HG03175 (cell line): Measurements from ENCODE around the gene ASIP.
A peak's percentile ranks its signal among the peaks of the same experiment; 100 is the strongest.
"Not testable (repeated sequence)": the region's sequence is repeated elsewhere in the genome, so short reads cannot be mapped to it uniquely, and the experiment has no call there.

Experiments used
- ATAC-seq: cut with Tn5 transposase; IDR thresholded peaks from one replicate; pipeline ENCODE4 v1.9.1; 2021; ENCODE audit warnings: mild to moderate bottlenecking, moderate library complexity; ENCODE audit not compliant: unreplicated experiment

The ASIP gene

GRCh38 chr20:34282041-34282440 is 40.8 kb downstream of the ASIP start:
- ATAC-seq: no peak

- no peak for ATAC-seq
Measured at GRCh38 chr20:34283844-34284243, 42.6 kb downstream of the ASIP start.

GRCh38 chr20:34285450-34285849 is 44.2 kb downstream of the ASIP start:
- no peak for ATAC-seq

GRCh38 chr20:34287500-34287899 is 46.3 kb downstream of the ASIP start:
- not testable (repeated sequence) for ATAC-seq

- no peak for ATAC-seq
Measured at GRCh38 chr20:34290471-34290870, 49.2 kb downstream of the ASIP start.

- ATAC-seq: no peak
Measured at GRCh38 chr20:34292496-34292895, 51.3 kb downstream of the ASIP start.

GRCh38 chr20:34293119-34293518 is 51.9 kb downstream of the ASIP start:
- no peak for ATAC-seq

- ATAC-seq: no peak
Measured at GRCh38 chr20:34293589-34293988, 52.4 kb downstream of the ASIP start.

- ATAC-seq: no peak
Measured at GRCh38 chr20:34294563-34294962, 53.3 kb downstream of the ASIP start.

GRCh38 chr20:34295284-34295683 is 54.1 kb downstream of the ASIP start:
- ATAC-seq: no peak

GRCh38 chr20:34296468-34296867 is 55.2 kb downstream of the ASIP start:
- no peak for ATAC-seq

- ATAC-seq: not testable (repeated sequence)
Measured at GRCh38 chr20:34298294-34298784, 57.1 kb downstream of the ASIP start.

- ATAC-seq: no peak
Measured at GRCh38 chr20:34299556-34300255, 58.5 kb downstream of the ASIP start.

GRCh38 chr20:34300256-34300806 is 59.1 kb downstream of the ASIP start:
- no peak for ATAC-seq

- no peak for ATAC-seq
Measured at GRCh38 chr20:34300809-34301586, 59.8 kb downstream of the ASIP start.

GRCh38 chr20:34301587-34302311 is 60.5 kb downstream of the ASIP start:
- ATAC-seq: no peak

GRCh38 chr20:34302312-34302722 is 61.1 kb downstream of the ASIP start:
- no peak for ATAC-seq

GRCh38 chr20:34302723-34303533 is 61.7 kb downstream of the ASIP start, which contains the start of gene AHCY:
TSS of gene AHCY (minus strand) at chr20:34303355. CDS start at chr20:34303270, 85 bp downstream.
- peak; percentile 91 for ATAC-seq

- ATAC-seq: no peak
Measured at GRCh38 chr20:34305333-34306230, 64.4 kb downstream of the ASIP start.
